ENCODE data around the gene TRMT6.

Gene TRMT6

GRCh38 chr20:5893052-5893451 is 57.3 kb downstream of the TRMT6 start:
- no peak overlapping the region for H2AFZ ChIP-seq (ENCODE audit: low read length)

GRCh38 chr20:5890773-5891441 is 59.4 kb downstream of the TRMT6 start:
- Histone ChIP-seq H4K20me1 (ENCODE audit: insufficient read depth, low read length, poor library complexity, severe bottlenecking) (no peaks in the 10 kb centered on the region), H3K9ac (ENCODE audit: low read depth, low read length, poor library complexity, severe bottlenecking) (no peak overlapping the region), H3K4me3 (ENCODE audit: low read length, poor library complexity, severe bottlenecking) (no peak overlapping the region), H3F3A (ENCODE audit: low read depth) (no peaks in the 10 kb centered on the region), H3K9me3 (ENCODE audit: insufficient read depth, low read depth, low read length) (no peaks in the 10 kb centered on the region), H3K4me2 (ENCODE audit: low read depth, low read length, poor library complexity, severe bottlenecking) (no peak overlapping the region), H3K36me3 (ENCODE audit: insufficient read depth, low read length) (no peaks in the 10 kb centered on the region), H3K27me3 (ENCODE audit: insufficient read depth, low read length, poor library complexity, severe bottlenecking) (no peaks in the 10 kb centered on the region), H3K9me2 (replicated peaks; ENCODE audit: low read depth, low read length) (no peaks in the 10 kb centered on the region), H3K4me1 (ENCODE audit: insufficient read depth, low read length, poor library complexity, severe bottlenecking) (no peaks in the 10 kb centered on the region), H3K79me2 (ENCODE audit: insufficient read depth, low read length) (no peaks in the 10 kb centered on the region), H2AFZ (ENCODE audit: low read length) (no peak overlapping the region)
- no peak for TF ChIP-seq EZH2phosphoT487 (IDR thresholded peaks at IDR 0.05; ENCODE audit: borderline replicate concordance)
- no peak for TF ChIP-seq CTCF (conservative IDR thresholded peaks at IDR 0.05; ENCODE audit: low read length)

More at GRCh38 chr20:5893052-5893451, 57.3 kb downstream of the TRMT6 start:
- Histone ChIP-seq H3K27me3 (ENCODE audit: insufficient read depth, low read length, poor library complexity, severe bottlenecking) (no peaks in the 10 kb centered on the region), H3K9me2 (replicated peaks; ENCODE audit: low read depth, low read length) (no peaks in the 10 kb centered on the region), H3K4me2 (ENCODE audit: low read depth, low read length, poor library complexity, severe bottlenecking) (no peak overlapping the region), H3K9me3 (ENCODE audit: insufficient read depth, low read depth, low read length) (no peaks in the 10 kb centered on the region), H3K36me3 (ENCODE audit: insufficient read depth, low read length) (no peaks in the 10 kb centered on the region), H4K20me1 (ENCODE audit: insufficient read depth, low read length, poor library complexity, severe bottlenecking) (no peaks in the 10 kb centered on the region), H3F3A (ENCODE audit: low read depth) (no peaks in the 10 kb centered on the region), H3K4me3 (ENCODE audit: low read length, poor library complexity, severe bottlenecking) (no peak overlapping the region), H3K4me1 (ENCODE audit: insufficient read depth, low read length, poor library complexity, severe bottlenecking) (no peaks in the 10 kb centered on the region), H3K79me2 (ENCODE audit: insufficient read depth, low read length) (no peaks in the 10 kb centered on the region), H3K9ac (ENCODE audit: low read depth, low read length, poor library complexity, severe bottlenecking) (no peak overlapping the region)
- TF ChIP-seq EZH2phosphoT487 (IDR thresholded peaks at IDR 0.05; ENCODE audit: borderline replicate concordance) (no peak), CTCF (conservative IDR thresholded peaks at IDR 0.05; ENCODE audit: low read length) (no peak)

- Histone ChIP-seq H3K4me1 (ENCODE audit: insufficient read depth, low read length, poor library complexity, severe bottlenecking) (no peaks in the 10 kb centered on the region), H3K36me3 (ENCODE audit: insufficient read depth, low read length) (no peaks in the 10 kb centered on the region), H3K79me2 (ENCODE audit: insufficient read depth, low read length) (no peaks in the 10 kb centered on the region), H3F3A (ENCODE audit: low read depth) (no peaks in the 10 kb centered on the region), H3K27me3 (ENCODE audit: insufficient read depth, low read length, poor library complexity, severe bottlenecking) (no peaks in the 10 kb centered on the region), H4K20me1 (ENCODE audit: insufficient read depth, low read length, poor library complexity, severe bottlenecking) (no peaks in the 10 kb centered on the region), H3K9ac (ENCODE audit: low read depth, low read length, poor library complexity, severe bottlenecking) (no peak overlapping the region), H3K9me3 (ENCODE audit: insufficient read depth, low read depth, low read length) (no peaks in the 10 kb centered on the region), H3K4me2 (ENCODE audit: low read depth, low read length, poor library complexity, severe bottlenecking) (no peak overlapping the region), H3K4me3 (ENCODE audit: low read length, poor library complexity, severe bottlenecking) (no peak overlapping the region), H3K9me2 (replicated peaks; ENCODE audit: low read depth, low read length) (no peaks in the 10 kb centered on the region), H2AFZ (ENCODE audit: low read length) (no peak overlapping the region)
- TF ChIP-seq CTCF (conservative IDR thresholded peaks at IDR 0.05; ENCODE audit: low read length) (no peak), EZH2phosphoT487 (IDR thresholded peaks at IDR 0.05; ENCODE audit: borderline replicate concordance) (no peak)
Measured at GRCh38 chr20:5888041-5888440, 62.3 kb downstream of the TRMT6 start.
